Occipital lobe (tissue), 2 donors: ENCODE measurements around the gene ANO3. TPM values are rescaled to one million over a fixed set of nuclear protein-coding genes. Genes with fewer than 3 reads are reported as not detected.

Source experiments
- DNase-seq: peaks from one replicate; lab custom pipeline; 2025; lab: John Stamatoyannopoulos, UW
- total RNA-seq: library from RNA; depleted of rRNA; stranded (reverse); fragments of >200 nt; gene quantifications from one replicate; pipeline ENCODE4 v1.2.3, GENCODE V29; 2014

Gene ANO3
- total RNA-seq, 1 donor from 2014 or later = 6.7 TPM

DNA sequence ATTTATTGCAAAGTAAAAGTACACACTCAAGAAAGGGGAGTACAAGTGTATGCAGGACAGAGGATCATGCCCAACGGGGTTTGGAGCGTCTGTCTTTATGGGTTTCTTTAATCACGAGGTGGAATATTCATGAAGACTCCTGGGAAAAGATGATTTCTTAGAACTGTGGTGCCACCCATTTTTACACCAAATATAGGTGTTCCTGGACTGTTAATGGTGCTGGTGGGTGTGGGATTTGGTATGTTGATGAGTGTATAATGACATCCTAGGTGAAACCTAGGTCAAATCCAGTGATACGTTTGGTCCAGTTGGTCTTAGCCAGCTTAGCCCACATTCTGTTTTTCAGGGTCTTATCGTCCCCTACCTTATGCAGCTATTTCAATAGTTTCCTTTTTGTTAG lies 21.1 kb downstream of the ANO3 start:
- DNase-seq = no peak

DNA sequence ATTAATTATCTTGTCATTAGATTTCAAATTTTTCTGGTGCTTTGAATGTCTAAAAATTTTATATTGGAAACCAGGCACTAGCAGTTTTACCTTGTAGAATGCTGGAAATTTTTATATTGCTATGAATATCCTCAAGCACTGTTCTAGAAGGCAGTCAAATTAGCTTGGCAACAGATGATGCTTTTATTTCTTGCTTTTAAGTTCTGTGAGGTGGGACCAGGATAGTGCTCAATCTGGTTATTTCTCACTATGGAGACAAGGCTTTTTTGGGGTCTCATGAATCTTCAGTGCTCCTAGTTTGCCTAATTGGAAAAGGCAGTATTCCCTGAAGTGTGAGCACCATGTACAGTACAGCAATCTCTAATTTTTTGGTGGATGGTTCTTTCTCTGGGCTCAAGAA lies 27.1 kb downstream of the ANO3 start:
- no peak for DNase-seq

DNA sequence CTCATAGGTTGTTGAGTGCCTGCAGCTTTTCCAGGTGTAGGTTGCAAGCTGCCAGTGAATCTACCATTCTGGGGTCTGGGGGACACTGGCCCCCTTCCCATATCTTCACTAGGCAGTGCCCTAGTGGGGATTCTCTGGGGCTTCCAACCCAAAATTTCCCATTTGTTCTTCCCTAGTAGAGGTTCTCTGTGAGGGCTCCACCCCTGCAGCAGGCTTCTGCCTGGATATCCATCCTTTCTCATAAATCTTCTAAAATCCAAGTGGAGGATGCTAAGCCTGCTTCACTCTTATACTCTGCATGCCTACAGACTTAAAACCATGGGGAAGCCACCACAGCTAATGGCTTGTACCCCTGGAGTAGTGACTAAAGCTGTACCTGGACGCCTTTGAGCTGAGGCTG lies 33.4 kb downstream of the ANO3 start:
- DNase-seq = no peak

DNA sequence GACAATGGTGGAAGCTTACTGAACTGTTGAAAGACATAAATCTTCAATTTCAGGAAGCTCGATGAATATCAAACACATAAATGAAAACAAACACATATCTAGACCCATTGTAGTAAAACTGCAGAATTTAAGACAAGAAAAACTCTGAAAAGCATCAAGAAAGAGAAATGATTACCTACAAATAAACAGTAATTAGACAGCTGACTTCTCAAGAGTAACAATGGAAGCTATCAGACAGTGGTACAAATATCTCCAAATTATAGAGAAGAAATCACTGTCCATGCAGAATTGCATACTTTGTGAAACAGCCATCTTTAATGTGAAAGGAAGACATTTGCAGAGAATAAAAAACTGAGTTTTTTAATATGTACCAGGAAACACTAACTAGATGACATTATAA lies 45.7 kb downstream of the ANO3 start:
- DNase-seq = no peak

DNA sequence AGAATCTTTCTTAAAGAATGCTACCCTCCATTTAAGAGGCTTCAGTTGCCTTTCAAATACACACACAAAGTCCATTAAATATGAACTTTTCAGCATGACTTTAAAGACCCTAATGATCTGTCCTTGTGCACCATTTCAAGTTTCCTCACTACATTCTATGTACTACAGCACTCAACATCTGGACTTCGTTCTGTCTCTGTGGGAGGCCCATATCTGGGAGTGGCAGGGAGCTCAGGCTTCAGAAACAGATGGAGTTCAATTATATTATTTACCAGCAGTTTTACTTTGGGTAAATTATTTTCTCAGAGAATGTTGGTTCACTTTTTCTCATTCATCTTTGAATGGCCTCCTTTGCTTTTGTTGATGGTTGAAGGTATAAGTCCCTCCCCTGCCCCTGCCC lies 67.4 kb downstream of the ANO3 start:
- DNase-seq = no peak

DNA sequence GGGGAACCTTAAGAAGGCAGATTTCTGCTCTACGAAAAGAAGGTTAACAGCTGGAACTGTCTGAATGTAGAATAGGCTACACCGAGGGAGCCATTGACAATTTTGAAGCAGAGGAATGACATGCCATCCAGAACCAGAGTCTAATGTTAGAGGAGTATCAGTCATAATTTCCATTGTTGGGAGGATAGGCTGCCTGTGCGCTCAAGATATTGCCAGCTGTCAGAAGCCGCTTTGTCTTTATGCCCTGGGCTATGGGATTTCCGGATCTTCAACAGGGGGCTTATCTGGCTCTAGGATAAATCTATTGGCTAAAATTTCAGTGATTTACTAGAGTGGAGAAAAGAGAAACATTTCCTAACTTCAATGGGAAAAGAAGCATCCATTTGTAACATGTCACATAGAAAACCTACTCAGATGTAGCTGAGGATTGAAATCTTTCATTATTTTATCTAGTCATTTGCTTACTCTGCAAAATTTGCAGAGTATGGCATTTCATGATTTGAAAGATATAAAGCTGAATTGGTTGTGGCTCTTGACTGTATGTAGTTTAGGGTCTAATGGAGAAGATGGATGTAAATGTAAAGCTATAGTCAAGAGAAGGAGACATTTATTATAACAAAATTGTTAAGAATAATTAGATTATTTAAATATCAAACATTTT lies 78.9 kb downstream of the ANO3 start:
- DNase-seq = no peak

DNA sequence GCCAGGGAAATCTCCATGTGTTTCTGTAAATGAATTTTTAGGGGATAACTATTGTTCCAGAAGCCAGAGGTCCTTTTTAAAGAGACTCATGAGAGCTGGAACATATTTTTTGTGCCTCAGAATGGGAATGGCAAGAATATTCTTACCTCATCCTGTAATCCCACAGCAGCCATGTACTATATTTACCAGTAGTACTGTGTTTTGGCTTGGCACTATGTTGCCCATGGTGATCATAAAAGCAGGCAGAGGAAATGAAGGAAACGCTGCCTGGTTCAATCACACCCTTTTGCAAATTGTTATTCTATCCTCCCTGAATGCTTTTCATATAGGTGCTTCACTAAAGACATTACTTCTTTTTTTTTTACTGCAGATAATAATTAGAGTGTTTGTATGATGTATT lies 81.0 kb downstream of the ANO3 start:
- DNase-seq = no peak

DNA sequence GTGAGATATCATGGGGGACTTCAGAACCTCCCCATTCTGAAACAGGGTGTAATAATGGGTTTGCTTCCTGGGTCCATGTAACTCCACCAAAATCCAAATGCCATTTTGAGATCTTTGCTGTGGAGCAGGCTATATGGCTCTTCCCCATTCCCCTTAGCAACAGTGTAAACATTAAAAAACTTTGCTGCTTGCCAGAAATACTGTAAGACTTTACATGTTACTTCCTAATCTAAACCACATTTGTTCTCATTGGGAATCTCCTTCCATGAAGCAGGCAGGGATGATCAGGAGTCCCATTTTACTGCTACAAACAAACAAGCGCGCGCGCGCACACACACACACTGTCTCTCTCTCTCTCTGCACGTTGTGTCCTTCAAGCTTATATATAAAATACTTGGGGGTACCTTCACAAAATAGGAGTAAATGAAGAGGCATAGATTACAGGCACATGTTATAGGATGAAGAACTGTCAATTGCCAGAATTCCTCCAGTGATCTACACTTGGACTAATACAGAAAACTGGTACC lies 86.5 kb downstream of the ANO3 start:
- DNase-seq = no peak

DNA sequence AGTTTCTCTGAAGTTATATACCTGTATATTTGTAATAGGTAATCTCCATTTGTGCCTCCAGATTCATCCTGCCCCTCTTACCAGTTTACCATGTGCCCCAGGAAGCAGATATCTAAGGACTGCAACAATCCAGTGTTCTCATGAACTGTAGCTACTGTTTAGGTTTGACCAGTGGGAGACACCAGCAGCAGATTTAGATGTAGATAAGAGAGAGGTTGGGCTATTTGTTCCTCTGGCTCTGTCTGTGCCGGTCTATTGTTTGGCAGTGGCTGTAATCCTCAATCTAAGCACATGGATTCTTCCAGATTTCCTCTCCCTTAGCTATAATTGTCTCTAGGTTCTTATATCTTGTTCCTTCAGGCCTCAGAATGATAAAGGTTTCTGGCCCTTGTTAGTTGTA lies 88.4 kb downstream of the ANO3 start:
- DNase-seq = no peak

DNA sequence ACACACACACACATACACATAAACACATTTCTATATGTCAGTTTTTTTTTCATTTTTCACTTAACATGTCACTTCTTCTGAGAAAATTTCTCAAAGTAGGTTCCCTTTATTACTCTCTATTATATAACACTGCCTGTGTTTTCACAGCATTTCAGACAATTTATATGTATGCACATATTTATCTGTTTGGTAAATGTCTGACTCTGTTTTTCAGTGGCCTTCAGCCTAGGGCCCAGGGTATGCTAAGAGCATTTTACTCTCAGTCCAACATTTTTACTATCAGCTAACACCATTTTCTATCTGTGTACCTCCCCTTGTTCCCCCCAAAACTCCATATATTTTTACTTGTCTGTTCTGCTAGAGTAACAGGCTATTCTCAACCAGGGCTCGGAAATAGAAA lies 92.3 kb downstream of the ANO3 start:
- no peak for DNase-seq

DNA sequence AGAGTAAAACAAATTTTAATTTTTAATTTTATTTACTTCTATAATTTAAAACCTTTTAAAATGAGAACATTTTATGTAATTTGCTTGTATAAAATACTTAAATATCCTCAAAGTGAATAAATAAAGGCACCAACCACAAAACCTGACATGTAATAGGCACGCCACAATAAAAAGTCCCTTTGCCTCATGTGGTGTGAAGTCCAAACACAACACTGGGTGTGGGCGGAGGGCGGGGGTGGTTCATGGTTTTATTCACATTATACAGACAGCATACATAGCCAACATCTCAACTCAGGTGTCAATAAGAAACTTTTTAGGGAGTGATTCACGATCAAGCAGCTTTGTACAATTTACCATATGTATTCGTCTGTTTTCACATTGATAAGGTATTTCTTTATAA lies 107.9 kb downstream of the ANO3 start:
- DNase-seq = no peak

DNA sequence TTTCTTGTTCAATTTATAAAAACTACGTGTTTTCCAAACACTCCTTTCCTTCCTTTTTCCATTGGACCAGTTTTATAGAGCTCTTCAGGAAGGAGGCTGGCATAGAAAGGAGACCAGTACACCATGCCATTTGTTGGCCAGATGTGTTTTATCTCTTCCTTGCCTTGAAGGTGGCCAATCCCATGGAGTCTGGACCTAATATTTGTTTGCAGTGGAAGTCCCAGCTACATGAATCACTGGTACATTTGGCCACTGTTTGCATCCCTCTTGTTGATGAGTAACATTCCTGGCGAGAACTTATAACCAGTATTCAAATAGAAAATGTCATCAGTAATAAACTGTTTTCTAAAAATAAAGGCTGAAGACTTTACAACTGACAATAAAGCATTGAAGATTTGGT lies 110.2 kb downstream of the ANO3 start:
- no peak for DNase-seq

DNA sequence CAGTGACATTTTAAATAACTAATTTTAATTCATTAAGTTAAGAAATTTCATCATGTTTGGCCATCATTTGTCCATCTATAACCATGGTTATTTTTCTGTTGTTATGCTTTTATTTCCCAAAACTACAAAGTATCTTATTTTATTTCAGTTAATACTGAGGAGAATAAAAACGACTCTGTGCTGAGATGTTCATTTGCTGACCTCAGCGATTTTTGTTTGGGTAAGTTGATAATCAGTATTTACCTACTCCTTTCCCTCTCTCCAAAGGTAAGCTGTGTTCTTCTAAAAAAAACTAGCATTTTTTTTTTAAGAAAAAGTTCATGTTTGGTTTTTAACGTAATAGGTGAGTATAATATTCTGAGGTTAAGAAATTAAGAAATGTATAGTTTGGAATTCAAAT lies 111.7 kb downstream of the ANO3 start:
- DNase-seq = no peak

DNA sequence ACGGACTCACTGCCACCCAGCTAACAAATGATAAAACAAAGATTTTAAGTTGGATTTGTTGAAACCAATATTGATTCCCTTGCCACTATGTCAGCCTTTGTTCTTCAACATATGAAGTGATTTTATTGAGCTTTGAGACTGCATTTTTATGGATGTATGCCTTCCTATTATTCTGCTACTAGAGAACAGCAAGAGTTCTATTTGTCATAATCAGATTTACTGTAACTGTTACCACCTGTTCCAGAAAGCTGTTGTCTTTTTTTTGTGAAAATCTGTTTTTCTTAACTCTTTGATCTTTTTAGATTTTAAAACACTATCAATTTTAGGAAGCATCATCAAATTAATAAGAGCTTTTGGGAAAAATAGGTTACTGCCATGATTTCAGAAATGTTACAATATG lies 125.7 kb downstream of the ANO3 start:
- DNase-seq = no peak

DNA sequence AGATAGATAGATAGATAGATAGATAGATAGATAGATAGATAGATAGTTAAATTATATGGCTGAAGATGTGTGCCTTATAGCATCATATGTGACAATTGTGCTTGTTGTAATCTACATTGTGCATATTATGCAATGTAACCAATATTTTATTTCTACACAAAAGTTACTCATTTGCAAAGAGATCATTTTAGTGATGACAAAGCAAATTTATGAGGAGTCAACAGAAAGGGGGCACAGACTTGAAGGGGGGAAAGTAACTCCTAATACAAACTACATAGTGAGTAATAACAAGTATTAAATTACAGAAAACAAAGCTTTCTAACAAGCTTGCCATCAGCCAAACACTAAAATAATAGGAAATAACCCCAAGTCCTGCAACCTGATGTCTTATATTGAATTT lies 133.3 kb downstream of the ANO3 start:
- no peak for DNase-seq

DNA sequence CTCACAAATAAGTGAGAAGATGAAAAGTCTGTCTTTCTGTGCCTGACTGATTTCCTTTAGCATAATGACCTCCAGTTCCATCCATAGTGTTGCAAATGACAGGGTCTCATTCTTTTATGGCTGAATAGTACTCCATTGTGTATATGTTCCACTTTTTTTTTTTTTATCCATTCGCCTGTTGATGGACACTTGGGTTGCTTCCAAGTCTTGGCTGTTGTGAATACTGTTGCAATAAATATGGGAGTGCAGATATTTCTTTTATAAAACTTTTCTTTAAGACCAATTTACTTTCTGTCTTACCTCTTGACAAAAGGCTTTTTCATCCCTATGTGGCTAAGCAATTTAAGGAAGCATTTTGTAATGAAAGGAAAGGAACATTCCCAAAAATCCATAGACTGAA lies 135.6 kb downstream of the ANO3 start:
- no peak for DNase-seq

DNA sequence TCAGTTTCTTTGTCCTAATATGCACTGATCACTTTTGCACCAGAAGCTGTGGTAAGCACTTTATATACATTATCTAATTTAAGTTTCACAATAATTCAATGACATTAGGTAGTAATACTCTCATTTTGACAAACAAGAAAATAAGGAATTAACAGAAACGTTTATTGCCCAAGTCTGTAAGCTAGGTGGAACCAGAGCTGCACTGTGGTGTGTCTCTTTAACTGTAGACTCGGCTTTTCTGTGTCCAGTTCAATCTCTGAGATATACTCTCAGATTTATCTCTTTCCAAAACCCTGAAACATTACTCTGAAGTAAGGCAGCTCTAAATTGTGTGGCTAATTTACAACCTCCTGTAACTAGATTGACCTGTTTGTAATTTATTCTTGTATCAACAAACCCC lies 139.1 kb downstream of the ANO3 start:
- no peak for DNase-seq

DNA sequence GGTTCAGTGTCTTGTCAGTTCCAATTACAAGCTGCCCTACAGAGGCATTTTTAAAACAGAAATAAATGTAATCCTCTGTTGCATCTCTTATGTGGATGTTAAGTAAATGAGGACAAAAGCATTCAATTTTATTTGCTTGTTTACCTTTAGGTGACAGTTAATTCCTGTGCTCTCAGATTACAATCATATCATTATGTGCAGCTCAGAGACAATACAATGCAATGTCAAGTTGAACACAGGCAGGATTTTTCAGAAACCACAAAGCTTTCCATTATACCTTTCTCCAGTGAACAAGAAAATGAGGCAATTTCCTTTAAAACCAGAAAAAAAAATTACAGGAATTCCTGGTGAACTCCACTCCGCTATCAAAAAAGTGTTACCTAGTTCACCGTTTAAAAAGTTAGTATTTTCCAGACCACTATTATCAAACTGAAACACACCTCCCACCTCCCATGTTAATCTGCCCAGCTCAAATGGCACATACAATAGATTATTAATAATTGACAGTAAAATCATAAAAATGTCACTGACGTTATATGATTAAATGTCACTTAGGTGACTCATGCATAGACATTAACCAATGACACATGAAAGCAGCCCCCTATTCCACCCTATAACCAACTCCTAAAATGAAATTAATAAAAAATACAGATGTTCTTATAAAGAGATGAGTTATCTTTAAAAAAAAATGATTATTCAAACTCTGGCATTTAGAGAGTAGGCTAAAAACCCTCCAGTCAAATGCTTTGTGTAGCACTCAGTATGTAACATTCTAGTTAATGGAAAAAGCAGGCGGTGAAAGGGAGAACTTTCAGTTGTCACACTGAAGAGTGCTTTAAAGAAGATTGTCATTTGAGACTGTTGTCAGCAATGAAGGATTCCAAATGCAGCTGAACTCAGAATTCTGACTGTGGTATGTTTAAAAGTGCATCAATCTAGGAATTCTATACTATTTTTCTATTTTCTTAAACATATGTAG lies 141.6 kb downstream of the ANO3 start:
- no peak for DNase-seq

DNA sequence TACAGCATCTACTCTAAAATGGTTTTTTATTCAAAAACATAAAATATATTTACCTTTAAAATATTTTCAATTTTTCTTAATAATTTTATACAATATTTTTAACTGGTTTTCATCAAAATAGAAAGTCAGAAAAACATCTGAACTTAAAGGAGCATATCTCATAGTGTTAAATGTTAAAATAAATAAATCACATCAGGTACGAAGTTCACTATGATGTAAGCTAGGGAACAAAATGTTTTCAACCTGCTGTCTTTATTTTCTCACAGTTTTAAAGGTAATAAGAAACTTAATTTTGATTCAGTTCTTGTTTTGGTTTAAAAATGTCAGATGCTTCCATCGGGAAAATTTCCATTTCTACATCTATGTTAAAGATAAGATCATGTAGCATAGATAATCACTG lies 142.5 kb downstream of the ANO3 start:
- DNase-seq = no peak

DNA sequence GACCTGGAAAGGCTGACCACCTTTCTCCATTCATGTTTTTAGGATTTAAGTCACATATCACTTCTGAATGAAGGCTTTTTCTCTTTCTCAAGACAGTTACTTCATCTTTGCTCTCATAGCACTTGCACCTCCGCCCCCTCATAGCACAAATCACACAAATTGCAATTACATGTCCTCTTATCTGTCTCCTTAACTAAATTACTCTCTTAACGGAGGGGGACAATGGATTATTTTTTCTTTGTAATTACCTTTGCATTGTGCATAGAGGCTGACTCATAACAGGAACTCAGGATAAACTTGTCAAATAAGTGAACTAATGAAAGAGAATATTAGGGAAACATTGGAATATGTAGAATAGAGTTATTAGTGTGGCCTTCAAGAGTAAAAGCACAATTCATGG lies 145.5 kb downstream of the ANO3 start:
- DNase-seq = no peak

DNA sequence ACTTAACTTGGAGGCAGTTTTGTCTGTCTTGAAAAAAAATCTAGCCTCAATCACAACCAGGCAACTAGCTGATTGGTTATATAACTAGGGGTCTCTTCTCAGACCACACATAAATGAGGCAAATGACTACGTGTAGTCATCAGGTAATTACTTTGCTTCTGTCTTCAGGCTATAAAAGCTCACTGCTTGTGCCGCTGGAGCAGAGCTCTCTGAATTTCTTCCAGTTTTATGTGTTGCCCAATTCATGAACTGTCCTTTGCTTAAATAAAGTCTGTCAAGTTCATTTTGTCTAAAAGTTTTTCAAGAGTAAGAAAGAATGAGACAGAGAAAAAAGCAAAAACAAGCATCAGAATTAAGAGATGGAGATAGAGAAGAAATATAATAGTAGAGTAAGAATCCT lies 146.8 kb downstream of the ANO3 start:
- DNase-seq = no peak

DNA sequence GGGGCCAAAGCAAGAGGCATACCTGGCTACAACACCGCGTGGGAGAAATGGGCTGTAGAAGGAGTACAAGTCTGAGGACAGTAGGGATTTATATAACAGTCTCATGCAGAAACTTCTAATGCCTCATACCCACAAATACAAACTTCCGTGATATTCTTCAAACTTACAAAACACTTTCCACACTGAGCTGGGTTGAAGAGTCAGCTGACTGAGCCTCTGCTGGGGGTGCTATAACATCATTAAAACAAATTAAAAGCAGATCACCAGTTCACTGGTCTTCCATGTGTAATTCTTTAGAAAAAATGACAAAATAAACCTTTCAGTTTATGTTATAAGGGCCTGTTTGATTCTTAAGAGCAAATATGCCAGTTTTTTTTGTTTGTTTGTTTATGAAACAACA lies 148.1 kb downstream of the ANO3 start:
- DNase-seq = no peak

DNA sequence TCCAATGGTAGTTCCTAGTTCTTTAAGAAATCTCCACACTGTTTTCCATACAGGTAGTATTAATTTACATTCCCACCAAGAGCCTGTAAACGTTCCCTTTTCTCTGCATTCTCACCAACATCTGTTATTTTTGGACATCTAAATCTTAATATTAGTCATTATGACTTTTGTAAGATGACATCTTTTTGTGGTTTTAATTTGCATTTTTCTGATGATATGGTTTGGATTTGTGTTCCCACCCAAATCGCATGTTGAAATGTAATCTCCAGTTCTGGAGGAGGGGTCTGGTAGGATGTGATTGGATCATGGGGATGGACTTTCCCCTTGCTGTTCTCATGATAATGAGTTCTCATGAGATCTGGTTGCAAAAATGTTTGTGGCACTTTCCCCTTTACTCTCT lies 151.2 kb downstream of the ANO3 start:
- no peak for DNase-seq
